DMS 273 (cell line): ENCODE measurements around the gene TUBA3D.
"Not testable (repeated sequence)": the region's sequence is repeated elsewhere in the genome, so short reads cannot be mapped to it uniquely, and the experiment has no call there.

ENCODE experiments used
- DNase-seq: peaks from one replicate; lab custom pipeline; 2025; ENCODE audit not compliant: unreplicated experiment; lab: John Stamatoyannopoulos, UW

Gene TUBA3D

DNA sequence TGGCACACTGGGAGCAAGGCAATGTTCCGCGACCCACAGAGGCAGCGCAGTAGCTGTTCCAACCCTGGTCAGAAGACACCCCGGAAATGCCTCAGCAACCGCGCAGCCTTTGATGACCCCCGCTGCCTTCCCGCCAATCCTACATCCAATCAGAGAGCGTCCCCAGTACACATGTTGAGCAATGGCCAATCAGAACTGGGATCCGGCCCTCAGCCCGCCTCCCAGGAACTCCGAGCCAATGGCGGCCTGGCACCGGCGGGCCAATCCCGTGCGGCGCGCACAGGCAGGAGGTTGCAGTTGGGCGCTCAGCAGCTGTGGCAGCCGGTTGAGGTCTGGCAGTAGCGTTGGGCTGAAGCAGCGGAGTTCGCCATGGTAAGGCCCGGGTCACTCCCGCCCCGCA, at the start of gene TUBA3D:
TSS of gene TUBA3D (plus strand) at position 289 of the 400 bp plus-strand sequence. CDS start at position 370, 81 bp downstream.
- DNase-seq = no peak

- no peak for DNase-seq
These were observed 49.2 kb upstream of the TUBA3D start for GRCh38 chr2:131426727-131427126.

DNA sequence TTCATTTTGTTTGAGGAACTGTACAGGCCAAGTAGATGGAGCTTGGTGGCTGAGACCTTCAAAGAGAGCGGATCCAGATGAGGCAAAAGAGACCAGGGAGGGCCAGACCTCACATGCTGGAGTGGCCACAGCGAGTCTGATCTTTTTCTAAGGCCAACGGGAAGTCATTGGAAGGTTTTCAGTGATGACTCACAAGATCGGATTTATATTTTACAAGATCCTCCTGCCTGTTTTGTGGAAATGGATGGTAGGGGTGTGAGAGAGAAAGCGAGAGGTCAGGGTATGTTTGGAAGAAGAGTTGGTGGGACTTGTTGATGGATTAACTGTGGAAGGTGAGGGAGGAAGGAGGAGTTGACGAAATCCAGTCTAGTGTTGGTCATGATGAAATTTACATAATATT, 44.6 kb upstream of the TUBA3D start:
- no peak for DNase-seq

GRCh38 chr2:131440742-131441468, 35.0 kb upstream of the TUBA3D start:
- not testable (repeated sequence) for DNase-seq

GRCh38 chr2:131444736-131445514, 31.0 kb upstream of the TUBA3D start:
- not testable (repeated sequence) for DNase-seq

GRCh38 chr2:131445515-131445797, 30.5 kb upstream of the TUBA3D start:
- DNase-seq = not testable (repeated sequence)

GRCh38 chr2:131445896-131446295, 30.0 kb upstream of the TUBA3D start:
- no peak for DNase-seq

GRCh38 chr2:131447981-131448380, 27.9 kb upstream of the TUBA3D start:
- not testable (repeated sequence) for DNase-seq

DNA sequence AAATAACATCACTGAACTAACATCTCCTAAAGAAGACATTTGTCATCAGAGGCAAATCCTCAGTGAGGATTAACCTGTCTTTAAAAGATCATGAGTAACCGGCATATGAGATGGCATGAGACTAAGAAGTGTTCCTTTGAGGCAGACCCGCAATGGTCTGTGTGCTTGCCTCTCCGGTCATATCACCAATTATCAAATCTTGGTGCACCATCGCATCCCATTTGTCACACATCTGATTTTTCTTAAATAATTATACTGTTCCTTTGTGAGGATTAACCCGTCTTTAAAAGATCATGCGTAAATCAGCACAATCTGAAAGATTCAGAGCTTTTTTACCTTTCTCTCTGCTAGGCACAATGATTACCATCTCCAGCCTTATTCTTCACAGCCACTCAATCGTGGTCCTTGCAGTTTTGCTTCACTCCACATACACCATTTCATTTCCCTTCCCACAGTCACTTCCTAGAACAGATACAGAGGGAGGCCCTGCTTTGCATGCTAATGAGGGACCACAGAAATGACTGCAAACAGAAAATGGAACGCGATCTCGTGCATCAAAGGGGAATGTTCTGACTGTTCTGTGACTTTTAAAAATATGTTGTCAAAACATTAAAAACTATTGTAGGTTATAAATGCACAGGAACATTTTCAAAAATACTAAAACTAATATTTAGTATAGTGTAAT, 24.5 kb upstream of the TUBA3D start:
- DNase-seq = not testable (repeated sequence)

- DNase-seq = not testable (repeated sequence)
These were observed 21.0 kb upstream of the TUBA3D start for GRCh38 chr2:131454914-131455313.

- not testable (repeated sequence) for DNase-seq
These were observed 8.2 kb upstream of the TUBA3D start for GRCh38 chr2:131467722-131468121.

DNA sequence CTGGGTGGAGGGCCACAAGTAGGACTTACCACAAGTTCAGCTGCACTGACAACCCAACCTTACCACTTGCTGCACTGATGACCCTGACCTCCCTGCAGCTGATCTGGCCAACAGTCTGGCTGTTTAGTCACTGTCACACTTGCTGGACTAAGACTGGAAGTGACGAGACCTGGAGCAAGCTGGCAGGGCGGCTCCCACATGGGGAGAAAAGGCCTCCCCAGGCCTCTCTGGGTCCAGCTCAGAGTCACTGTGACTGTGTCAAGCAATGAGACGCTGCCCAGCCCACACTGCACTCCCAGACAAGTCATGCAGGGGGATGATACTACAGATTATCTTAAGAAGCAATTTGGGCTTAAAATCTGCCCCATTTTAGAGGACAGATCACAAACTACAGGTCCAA, 5.0 kb upstream of the TUBA3D start:
- DNase-seq = not testable (repeated sequence)

DNA sequence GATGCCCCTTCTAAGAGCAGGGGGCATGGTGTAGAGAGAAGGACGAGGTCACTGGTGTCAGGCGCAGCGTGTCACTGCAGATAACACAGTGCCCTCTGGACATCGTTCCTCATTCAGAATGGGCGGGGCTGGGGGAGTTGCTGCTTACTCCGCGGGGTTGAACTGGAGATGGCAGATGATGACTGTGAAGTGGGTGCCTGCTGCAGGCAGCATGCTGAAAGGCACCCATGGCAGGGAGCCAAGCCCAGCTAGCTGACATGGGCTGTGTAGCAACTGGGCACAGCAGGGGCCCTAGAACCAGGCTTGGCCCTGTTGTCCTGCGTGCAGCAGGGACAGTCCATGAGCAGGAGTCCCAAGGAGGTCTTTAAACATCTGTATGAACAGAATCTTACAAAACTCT, 4.3 kb upstream of the TUBA3D start:
- DNase-seq = peak; percentile 35

- not testable (repeated sequence) for DNase-seq
These were observed 2.7 kb upstream of the TUBA3D start for GRCh38 chr2:131473266-131473665.

DNA sequence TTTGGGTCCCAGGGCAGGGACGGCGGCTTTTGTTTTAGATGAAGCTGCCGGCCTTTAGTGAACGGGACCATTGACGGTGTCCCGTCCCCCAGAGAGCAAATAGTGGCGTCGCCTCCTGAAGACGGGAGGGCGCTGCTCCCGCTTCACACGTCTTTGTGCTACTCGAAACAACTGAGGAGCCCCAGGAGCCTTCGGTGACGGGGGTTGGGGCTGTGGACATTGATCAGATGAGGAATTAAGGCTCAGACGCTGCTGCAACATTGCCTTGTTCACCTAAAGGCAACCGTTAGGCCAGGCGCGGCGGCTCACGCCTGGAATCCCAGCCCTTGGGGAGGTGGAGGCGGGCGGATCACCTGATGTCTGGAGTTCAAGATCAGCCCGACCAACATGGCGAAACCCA, 444 bp downstream of the TUBA3D start:
- not testable (repeated sequence) for DNase-seq

- DNase-seq = not testable (repeated sequence)
These were observed 1.3 kb downstream of the TUBA3D start for GRCh38 chr2:131477227-131477626.

DNA sequence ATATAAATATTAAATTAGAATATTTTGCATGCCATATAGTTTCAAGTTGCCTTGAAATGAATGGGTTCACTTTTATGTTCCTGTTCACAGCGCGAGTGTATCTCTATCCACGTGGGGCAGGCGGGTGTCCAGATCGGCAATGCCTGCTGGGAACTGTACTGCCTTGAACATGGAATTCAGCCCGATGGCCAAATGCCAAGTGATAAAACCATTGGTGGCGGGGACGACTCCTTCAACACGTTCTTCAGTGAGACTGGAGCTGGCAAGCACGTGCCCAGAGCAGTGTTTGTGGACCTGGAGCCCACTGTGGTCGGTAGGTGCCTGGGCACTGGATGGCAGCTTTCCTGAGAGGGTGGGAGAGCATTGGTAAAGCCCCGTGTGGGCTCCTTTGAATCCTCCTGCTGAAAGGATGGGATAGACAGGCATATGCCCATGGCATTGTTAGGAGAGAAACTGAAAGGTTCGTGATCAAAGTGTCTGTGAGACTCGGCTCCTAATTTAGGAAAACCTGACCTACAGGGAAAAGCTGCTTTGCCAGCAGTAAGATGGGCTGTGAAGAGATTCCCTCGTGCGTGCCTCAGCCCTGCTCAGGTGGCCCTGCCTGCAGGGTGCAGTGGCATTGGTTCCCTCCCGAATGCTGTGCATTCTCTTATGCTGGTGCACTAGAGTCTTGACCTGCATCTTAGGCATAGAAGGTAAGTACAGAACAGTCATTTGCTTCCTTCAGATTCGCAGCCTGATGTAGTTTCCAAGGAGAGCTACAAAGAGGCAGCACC, 2.3 kb downstream of the TUBA3D start:
- not testable (repeated sequence) for DNase-seq

DNA sequence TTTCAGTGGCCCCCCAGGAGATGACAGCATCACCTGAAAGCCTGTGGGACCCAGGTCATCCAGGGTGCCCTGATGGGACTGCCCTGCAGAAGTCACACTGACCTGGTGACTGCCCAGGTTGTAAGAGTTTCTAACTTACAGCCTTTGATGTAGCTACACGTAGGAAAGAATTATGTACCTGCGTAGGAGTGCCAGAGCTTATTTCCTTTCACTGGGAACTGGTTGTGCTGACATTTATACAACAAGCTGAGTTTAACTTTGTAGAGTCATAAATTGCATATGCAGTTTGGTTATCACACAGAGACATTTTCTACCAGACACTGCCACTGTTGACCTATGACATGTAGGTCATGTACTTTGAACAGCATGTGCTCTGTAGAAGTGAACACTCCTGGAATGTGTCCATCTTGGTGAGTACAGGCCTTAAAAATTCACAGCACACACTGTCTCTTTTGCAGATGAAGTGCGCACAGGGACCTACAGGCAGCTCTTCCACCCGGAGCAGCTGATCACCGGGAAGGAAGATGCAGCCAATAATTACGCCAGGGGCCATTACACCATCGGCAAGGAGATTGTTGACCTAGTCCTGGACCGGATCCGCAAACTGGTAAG, 3.0 kb downstream of the TUBA3D start:
- not testable (repeated sequence) for DNase-seq

DNA sequence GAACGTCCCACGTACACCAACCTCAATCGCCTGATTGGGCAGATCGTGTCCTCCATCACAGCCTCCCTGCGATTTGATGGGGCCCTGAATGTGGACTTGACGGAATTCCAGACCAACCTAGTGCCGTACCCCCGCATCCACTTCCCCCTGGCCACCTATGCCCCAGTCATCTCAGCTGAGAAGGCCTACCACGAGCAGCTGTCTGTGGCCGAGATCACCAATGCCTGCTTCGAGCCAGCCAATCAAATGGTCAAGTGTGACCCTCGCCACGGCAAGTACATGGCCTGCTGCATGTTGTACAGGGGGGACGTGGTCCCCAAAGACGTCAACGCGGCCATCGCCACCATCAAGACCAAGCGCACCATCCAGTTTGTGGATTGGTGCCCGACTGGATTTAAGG, 4.4 kb downstream of the TUBA3D start:
- not testable (repeated sequence) for DNase-seq

- not testable (repeated sequence) for DNase-seq
These were observed 6.7 kb downstream of the TUBA3D start for GRCh38 chr2:131482506-131483155.
